Uterus (tissue), 4 donors: ENCODE data around the gene PLXNB3. TPM values are rescaled to one million over a fixed set of nuclear protein-coding genes. Genes with fewer than 3 reads are reported as not detected.

Experiments
- DNase-seq, 2 donors: peaks; one replicate each; pipeline ENCODE4 v3.0.0-alpha.2; 2019 to 2020
- H3K27ac ChIP-seq, 2 donors: fragments of 200-600 bp; sonication (generic); 1 replicate in 1 of 2; 2 replicates in 1 of 2; pipeline ENCODE4 v1.5.1; 2016 to 2018
- H3K27me3 ChIP-seq, 2 donors: fragments of 200-600 bp; sonication (generic); one replicate each; pipeline ENCODE4 v1.5.1; 2018 to 2019; ENCODE audit warnings: control low read depth in 1 of 2
- H3K36me3 ChIP-seq, 2 donors: fragments of 200-600 bp; sonication (generic); one replicate each; pipeline ENCODE4 v1.5.1; 2019; ENCODE audit warnings: control low read depth in 1 of 2
- H3K4me1 ChIP-seq, 2 donors: fragments of 200-600 bp; sonication (generic); one replicate each; pipeline ENCODE4 v1.5.1; 2018 to 2019; ENCODE audit warnings: control low read depth in 1 of 2
- H3K4me3 ChIP-seq, 2 donors: fragments of 200-600 bp; sonication (generic); 1 replicate in 1 of 2; 2 replicates in 1 of 2; pipeline ENCODE4 v1.5.1; 2018 to 2019; ENCODE audit warnings: mild to moderate bottlenecking in 1 of 2
- H3K9me3 ChIP-seq, 2 donors: fragments of 200-600 bp; sonication (generic); one replicate each; pipeline ENCODE4 v1.5.1; 2019; ENCODE audit warnings: control low read depth in 1 of 2
- CTCF ChIP-seq, 4 experiments: fragments of 200-600 bp in 2 of 4; fragments of 450-650 bp in 2 of 4; sonication (generic) in 2 of 4; IDR thresholded peaks; one replicate each; pipeline ENCODE4 v1.5.1; 2016 to 2019; ENCODE audit warnings: antibody characterized with exemption in 4 of 4, mild to moderate bottlenecking in 2 of 4, moderate library complexity in 1 of 4
- POLR2A ChIP-seq, 2 donors: fragments of 450-650 bp; IDR thresholded peaks; one replicate each; pipeline ENCODE4 v1.6.1; 2016; ENCODE audit warnings: antibody characterized with exemption in 2 of 2, mild to moderate bottlenecking in 1 of 2, moderate library complexity in 1 of 2
- intact Hi-C: fragments of 100-400 bp; cut with DNase I; formaldehyde crosslinking; loops from one replicate; pipeline ENCODE4 v1.15.1; 2023; ENCODE audit warnings: low total_unique reads
- total RNA-seq, 4 donors: library from RNA; depleted of rRNA in 3 of 4; stranded (reverse); fragments of >200 nt in 3 of 4; gene quantifications; one replicate each; pipeline versions ENCODE4 v1.1.0 to v1.2.4, GENCODE V29; 2014 to 2023
- donor health status: DM: yes; HTN: yes; CAD: no.

The PLXNB3 gene
- total RNA-seq, 4 donors from 2014 or later = 1.5 to 50.7 (median 5.1) TPM

- H3K4me1 ChIP-seq = no peaks in the 10 kb centered on the region
- intact Hi-C loops = no loop called here
- no peak for DNase-seq
- H3K27me3 ChIP-seq = no peaks in the 10 kb centered on the region
- no peak overlapping the region for H3K4me3 ChIP-seq
- no peak overlapping the region for H3K27ac ChIP-seq
- H3K36me3 ChIP-seq = no peaks in the 10 kb centered on the region
- TF ChIP-seq POLR2A (IDR thresholded peaks at IDR 0.05) = no peak
- H3K9me3 ChIP-seq = no peaks in the 10 kb centered on the region
Observed at GRCh38 chrX:153786669-153787068, 22.6 kb downstream of the PLXNB3 start.

- Histone ChIP-seq H3K27me3 (no peaks in the 10 kb centered on the region), H3K36me3 (no peaks in the 10 kb centered on the region), H3K9me3 (no peaks in the 10 kb centered on the region), H3K4me1 (peaks cover 0 to 9% of the 10 kb centered on the region in 2 donors), H3K27ac (no peak overlapping the region), H3K4me3 (no peak overlapping the region)
- TF ChIP-seq CTCF (IDR thresholded peaks at IDR 0.05) = no peak
- no peak for TF ChIP-seq POLR2A (IDR thresholded peaks at IDR 0.05)
- intact Hi-C loops = no loop called here
- no peak for DNase-seq
Observed at GRCh38 chrX:153789654-153790053, 25.6 kb downstream of the PLXNB3 start.

- Histone ChIP-seq H3K36me3 (no peaks in the 10 kb centered on the region), H3K27me3 (no peaks in the 10 kb centered on the region), H3K4me1 (peaks cover 0 to 9% of the 10 kb centered on the region in 2 donors), H3K4me3 (no peak overlapping the region), H3K27ac (no peak overlapping the region), H3K9me3 (no peaks in the 10 kb centered on the region)
- intact Hi-C loops = no loop called here
- TF ChIP-seq CTCF (IDR thresholded peaks at IDR 0.05) (no peak), POLR2A (IDR thresholded peaks at IDR 0.05) (no peak)
- DNase-seq = no peak
Observed at GRCh38 chrX:153791104-153791852, 27.2 kb downstream of the PLXNB3 start.

GRCh38 chrX:153792368-153792767, 28.3 kb downstream of the PLXNB3 start:
- Histone ChIP-seq H3K9me3 (no peaks in the 10 kb centered on the region), H3K27ac (no peak overlapping the region), H3K27me3 (no peaks in the 10 kb centered on the region), H3K4me3 (no peak overlapping the region), H3K4me1 (peaks cover 0 to 9% of the 10 kb centered on the region in 2 donors), H3K36me3 (no peaks in the 10 kb centered on the region)
- no peak for DNase-seq
- intact Hi-C loops = no loop called here
- TF ChIP-seq POLR2A (IDR thresholded peaks at IDR 0.05) = no peak
- TF ChIP-seq CTCF (IDR thresholded peaks at IDR 0.05) = no peak

- Histone ChIP-seq H3K27ac (peak overlapping the region; percentile 89 to 95), H3K9me3 (no peaks in the 10 kb centered on the region), H3K36me3 (no peaks in the 10 kb centered on the region), H3K4me1 (peaks cover 0 to 9% of the 10 kb centered on the region in 2 donors), H3K27me3 (no peaks in the 10 kb centered on the region), H3K4me3 (peak overlapping the region; percentile 57 to 74)
- intact Hi-C loops = no loop called here
- TF ChIP-seq POLR2A (IDR thresholded peaks at IDR 0.05) (no peak), CTCF (IDR thresholded peaks at IDR 0.05) (no peak)
- DNase-seq = no peak
Observed at GRCh38 chrX:153793291-153793690, 29.2 kb downstream of the PLXNB3 start.
